NCI-H2081 treated with DMSO at 0.1 percent for 48 hours (cell line): ENCODE measurements around the gene MYH14.
"Not testable (repeated sequence)": the region's sequence is repeated elsewhere in the genome, so short reads cannot be mapped to it uniquely, and the experiment has no call there.

ENCODE experiments used
- DNase-seq: peaks from one replicate; lab custom pipeline; 2025; lab: John Stamatoyannopoulos, UW

MYH14 gene

GRCh38 chr19:50319156-50319555 lies 115.7 kb downstream of the MYH14 start:
- DNase-seq = no peak

- no peak for DNase-seq
Observed at GRCh38 chr19:50320051-50320450, 116.6 kb downstream of the MYH14 start.

- DNase-seq = no peak
Observed at GRCh38 chr19:50320596-50320995, 117.2 kb downstream of the MYH14 start.

- no peak for DNase-seq
Observed at GRCh38 chr19:50321831-50322230, 118.4 kb downstream of the MYH14 start.

GRCh38 chr19:50322234-50322633 lies 118.8 kb downstream of the MYH14 start:
- DNase-seq = no peak

- no peak for DNase-seq
Observed at GRCh38 chr19:50322931-50323781, 119.7 kb downstream of the MYH14 start.

GRCh38 chr19:50323782-50324133 lies 120.3 kb downstream of the MYH14 start:
- DNase-seq = no peak

GRCh38 chr19:50324331-50324730 lies 120.9 kb downstream of the MYH14 start:
- DNase-seq = no peak

- no peak for DNase-seq
Observed at GRCh38 chr19:50325310-50326100, 122.1 kb downstream of the MYH14 start.

- DNase-seq = no peak
Observed at GRCh38 chr19:50326101-50326664, 122.8 kb downstream of the MYH14 start.

GRCh38 chr19:50327013-50327412 lies 123.6 kb downstream of the MYH14 start:
- no peak for DNase-seq

- no peak for DNase-seq
Observed at GRCh38 chr19:50327461-50328223, 124.2 kb downstream of the MYH14 start.

- DNase-seq = no peak
Observed at GRCh38 chr19:50328224-50328872, 124.9 kb downstream of the MYH14 start.

- no peak for DNase-seq
Observed at GRCh38 chr19:50328873-50329145, 125.4 kb downstream of the MYH14 start.

GRCh38 chr19:50329146-50329925 lies 125.9 kb downstream of the MYH14 start, which contains the start of gene KCNC3:
TSS of gene KCNC3 (minus strand) at chr19:50329377. CDS start at chr19:50329082, 295 bp downstream.
- DNase-seq = peak; percentile 84

- DNase-seq = not testable (repeated sequence)
Observed at GRCh38 chr19:50329926-50330294, 126.5 kb downstream of the MYH14 start.

- DNase-seq = no peak
Observed at GRCh38 chr19:50330365-50331078, 127.1 kb downstream of the MYH14 start.

GRCh38 chr19:50331221-50331993 lies 128.0 kb downstream of the MYH14 start:
- no peak for DNase-seq

- no peak for DNase-seq
Observed at GRCh38 chr19:50331994-50332243, 128.5 kb downstream of the MYH14 start.
